Sigmoid colon (tissue), 4 donors: Measurements from ENCODE around the gene ZNG1B.
"Not testable (repeated sequence)": the region's sequence is repeated elsewhere in the genome, so short reads cannot be mapped to it uniquely, and the experiment has no call there.

Experiments
- EP300 ChIP-seq, 4 donors: sonication (generic); formaldehyde crosslinking; IDR thresholded peaks; one replicate each; pipeline ENCODE4 v1.6.1; 2017; ENCODE audit warnings: antibody characterized with exemption in 4 of 4
- POLR2A ChIP-seq, 2 donors: fragments of 450-650 bp; IDR thresholded peaks; one replicate each; pipeline ENCODE4 v1.6.1; 2016; ENCODE audit warnings: antibody characterized with exemption in 2 of 2, mild to moderate bottlenecking in 2 of 2, moderate library complexity in 2 of 2
- POLR2AphosphoS5 ChIP-seq, 4 donors: sonication (generic); formaldehyde crosslinking; IDR thresholded peaks; one replicate each; pipeline ENCODE4 v1.6.1; 2017; ENCODE audit warnings: antibody characterized with exemption in 4 of 4
- TF ChIP-seq, protein P1 (sequence below), 4 experiments: fragments of 450-650 bp in 3 of 4; fragments of 200-600 bp in 1 of 4; IDR thresholded peaks; one replicate each; pipeline ENCODE4 v1.5.1; 2016 to 2019; ENCODE audit warnings: antibody characterized with exemption in 4 of 4, mild to moderate bottlenecking in 3 of 4, moderate library complexity in 2 of 4

DNA sequence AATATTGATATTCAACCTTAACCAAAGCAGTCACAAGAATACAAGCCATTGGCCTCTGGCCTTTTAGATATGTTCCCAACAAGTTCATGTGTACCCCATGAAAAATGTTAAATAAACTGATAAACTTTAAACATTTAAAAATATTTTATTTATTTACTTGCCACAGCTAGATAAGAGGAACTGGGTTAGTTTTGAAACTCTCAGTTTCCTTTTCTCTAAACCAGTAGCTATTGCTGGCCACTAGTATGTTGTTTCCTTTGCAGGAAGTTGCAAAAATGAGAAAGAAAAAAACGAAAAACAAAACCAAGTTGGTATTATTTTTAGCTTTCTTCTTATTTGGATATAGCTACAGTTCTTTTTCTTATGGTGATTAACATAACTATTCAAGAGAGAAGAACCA, 5.7 kb upstream of the ZNG1B start:
- not testable (repeated sequence) for TF ChIP-seq POLR2A, POLR2AphosphoS5, EP300 (IDR thresholded peaks at IDR 0.05)
- TF ChIP-seq, protein P1, sequence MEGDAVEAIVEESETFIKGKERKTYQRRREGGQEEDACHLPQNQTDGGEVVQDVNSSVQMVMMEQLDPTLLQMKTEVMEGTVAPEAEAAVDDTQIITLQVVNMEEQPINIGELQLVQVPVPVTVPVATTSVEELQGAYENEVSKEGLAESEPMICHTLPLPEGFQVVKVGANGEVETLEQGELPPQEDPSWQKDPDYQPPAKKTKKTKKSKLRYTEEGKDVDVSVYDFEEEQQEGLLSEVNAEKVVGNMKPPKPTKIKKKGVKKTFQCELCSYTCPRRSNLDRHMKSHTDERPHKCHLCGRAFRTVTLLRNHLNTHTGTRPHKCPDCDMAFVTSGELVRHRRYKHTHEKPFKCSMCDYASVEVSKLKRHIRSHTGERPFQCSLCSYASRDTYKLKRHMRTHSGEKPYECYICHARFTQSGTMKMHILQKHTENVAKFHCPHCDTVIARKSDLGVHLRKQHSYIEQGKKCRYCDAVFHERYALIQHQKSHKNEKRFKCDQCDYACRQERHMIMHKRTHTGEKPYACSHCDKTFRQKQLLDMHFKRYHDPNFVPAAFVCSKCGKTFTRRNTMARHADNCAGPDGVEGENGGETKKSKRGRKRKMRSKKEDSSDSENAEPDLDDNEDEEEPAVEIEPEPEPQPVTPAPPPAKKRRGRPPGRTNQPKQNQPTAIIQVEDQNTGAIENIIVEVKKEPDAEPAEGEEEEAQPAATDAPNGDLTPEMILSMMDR (IDR thresholded peaks at IDR 0.05), result not testable (repeated sequence)
